ENCODE measurements around the gene CAMK2N1.

The CAMK2N1 gene

DNA sequence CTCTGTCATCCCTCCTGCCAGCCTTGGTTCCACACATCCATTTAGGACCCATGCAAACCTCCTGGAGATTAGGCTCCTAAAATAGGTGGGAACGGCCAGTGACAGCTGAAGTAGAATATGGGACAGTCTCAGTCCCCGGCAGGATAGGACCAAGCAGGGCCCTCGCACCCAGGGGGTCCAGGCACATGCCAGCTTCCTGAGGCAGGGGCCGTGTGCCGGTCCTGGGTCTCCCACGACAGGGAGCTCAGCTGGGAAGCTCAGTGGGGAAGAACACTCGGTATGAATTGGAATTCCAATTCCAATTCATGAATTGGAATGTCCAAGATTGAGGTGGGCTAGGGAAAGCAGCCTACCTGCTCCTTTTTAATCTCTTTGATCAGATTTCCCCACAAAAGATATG, 12.1 kb upstream of the CAMK2N1 start:
- in situ Hi-C loops (cut with MboI; ENCODE audit: low sequenced_read_pairs), result loop anchor here (10.0 to 25.0 kb wide), 2 partner anchors 286 to 573 kb away; partner anchors contain the start of gene PLA2G2E

DNA sequence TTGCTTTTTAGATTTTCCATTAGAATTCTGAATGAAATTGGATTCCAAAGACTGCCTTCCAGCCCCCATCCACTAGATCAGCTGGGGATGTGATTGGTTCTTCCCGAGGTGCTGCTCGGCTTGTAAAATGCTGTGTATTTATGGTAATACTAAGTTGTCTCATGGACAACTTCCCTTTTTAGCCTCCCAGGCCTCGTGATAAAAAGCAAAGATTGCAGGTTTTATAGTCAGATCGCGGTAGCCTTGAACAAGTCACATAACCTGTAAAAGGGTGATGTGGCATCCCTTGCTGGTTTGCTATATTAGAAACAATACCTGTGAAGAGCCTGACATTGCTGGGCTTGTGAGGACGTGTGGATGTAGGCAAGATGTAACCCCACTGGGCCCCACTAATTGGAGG, 11.5 kb upstream of the CAMK2N1 start:
- in situ Hi-C loops (cut with MboI; ENCODE audit: low sequenced_read_pairs), result loop anchor here (10.0 to 25.0 kb wide), 2 partner anchors 285 to 573 kb away; partner anchors contain the start of gene PLA2G2E

DNA sequence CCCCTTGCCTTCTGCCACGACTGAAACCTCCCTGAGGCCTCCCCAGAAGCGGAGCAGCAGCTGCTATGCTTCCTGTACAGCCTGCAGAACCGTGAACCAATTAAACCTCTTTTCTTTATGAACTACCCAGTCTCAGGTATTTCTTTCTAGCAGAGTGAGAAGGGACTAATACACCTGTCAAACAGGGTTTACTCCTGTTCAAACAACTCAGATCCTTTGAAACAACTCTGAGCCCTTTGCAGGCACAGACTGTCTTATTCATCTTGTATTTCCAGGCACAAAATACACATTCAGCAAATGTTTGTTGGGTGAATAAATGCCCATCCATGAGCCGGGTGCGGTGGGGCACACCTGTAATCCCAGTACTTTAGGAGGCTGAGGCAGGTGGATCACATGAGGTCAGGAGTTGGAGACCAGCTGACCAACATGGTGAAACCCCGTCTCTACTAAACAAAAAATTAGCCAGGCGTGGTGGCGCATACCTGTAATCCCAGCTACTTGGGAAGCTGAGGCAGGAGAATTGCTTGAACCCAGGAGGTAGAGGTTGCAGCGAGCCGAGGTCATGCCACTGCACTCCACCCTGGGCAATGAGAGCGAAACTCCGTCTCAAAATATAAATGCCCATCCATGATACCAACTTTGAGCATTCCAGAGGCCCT, 10.8 kb upstream of the CAMK2N1 start:
- in situ Hi-C loops (cut with MboI; ENCODE audit: low sequenced_read_pairs), result loop anchor here (10.0 to 25.0 kb wide), 2 partner anchors 285 to 572 kb away; partner anchors contain the start of gene PLA2G2E

DNA sequence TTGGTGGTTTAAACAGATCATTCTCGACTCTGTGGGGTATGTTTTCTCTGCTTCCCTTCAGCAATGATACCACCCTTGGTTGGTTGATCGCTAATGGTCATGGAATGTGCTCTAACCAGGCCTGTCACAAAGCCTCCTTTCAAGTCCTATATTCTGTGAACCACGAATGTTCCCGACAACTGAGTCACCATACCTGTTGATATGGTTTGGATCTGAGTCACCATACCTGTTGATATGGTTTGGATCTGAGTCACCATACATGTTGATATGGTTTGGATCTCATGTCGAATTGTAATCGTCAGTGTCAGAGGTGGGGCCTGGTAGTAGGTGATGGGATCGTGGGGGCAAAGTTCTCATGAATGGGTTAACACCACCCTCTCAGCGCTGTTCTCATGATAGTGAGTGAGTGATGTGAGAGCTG, 10.2 kb upstream of the CAMK2N1 start:
- in situ Hi-C loops (cut with MboI; ENCODE audit: low sequenced_read_pairs), result loop anchor here (10.0 to 25.0 kb wide), 2 partner anchors 284 to 571 kb away; partner anchors contain the start of gene PLA2G2E

DNA sequence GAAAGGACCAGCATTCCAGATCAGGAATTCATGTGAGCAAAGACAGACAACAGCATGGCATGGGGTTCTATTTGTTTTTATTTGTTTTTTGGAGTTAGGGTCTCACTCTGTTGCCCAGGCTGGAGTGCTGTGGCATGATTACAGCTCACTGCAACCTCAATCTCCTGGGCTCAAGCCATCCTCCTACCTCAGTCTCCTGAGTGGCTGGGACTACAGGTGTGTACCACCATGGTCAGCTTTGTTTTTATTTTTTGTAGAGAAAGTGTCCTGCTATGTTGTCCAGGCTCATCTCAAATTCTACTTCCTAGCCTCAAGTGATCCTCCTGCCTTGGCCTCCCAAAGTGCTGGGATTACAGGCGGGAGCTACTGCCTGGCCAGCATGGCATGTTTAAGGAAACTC, 9.7 kb upstream of the CAMK2N1 start:
- in situ Hi-C loops (cut with MboI; ENCODE audit: low sequenced_read_pairs), result loop anchor here (10.0 to 25.0 kb wide), 2 partner anchors 283 to 571 kb away; partner anchors contain the start of gene PLA2G2E

DNA sequence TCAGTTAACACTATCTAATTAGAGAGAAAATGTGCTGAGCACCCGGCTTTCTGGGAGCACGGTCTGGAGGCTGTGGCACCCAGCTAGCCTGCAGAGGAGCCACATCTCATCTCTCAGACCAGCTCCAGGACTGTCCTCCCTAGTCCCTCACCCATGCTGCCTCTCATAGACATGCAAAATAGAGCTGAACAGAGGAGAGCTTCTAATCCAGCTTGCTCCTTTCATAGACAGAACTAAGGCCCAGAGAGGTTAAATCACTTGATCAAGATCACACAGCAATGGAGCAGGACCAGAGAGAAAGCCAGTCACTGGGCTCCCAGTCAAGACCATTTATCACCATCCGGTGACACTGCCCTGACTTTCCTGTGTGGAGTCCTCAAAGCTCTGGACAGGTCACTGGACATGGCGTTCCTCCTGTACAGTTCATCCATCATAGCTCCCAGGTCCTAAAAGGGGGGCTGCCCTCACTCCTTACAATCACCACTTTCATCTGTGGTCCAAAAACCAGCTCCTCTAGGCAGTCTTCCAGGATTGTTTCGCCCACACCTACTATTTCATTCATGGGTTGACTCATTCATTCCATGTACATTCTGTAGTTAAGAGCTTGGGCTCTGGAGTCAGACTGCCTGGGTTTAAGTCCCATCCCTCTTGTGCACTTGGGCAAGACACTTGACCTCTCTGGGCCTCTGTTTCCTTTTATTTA, 8.8 kb upstream of the CAMK2N1 start:
- in situ Hi-C loops (cut with MboI; ENCODE audit: low sequenced_read_pairs), result loop anchor here (10.0 to 25.0 kb wide), 2 partner anchors 282 to 570 kb away; partner anchors contain the start of gene PLA2G2E

DNA sequence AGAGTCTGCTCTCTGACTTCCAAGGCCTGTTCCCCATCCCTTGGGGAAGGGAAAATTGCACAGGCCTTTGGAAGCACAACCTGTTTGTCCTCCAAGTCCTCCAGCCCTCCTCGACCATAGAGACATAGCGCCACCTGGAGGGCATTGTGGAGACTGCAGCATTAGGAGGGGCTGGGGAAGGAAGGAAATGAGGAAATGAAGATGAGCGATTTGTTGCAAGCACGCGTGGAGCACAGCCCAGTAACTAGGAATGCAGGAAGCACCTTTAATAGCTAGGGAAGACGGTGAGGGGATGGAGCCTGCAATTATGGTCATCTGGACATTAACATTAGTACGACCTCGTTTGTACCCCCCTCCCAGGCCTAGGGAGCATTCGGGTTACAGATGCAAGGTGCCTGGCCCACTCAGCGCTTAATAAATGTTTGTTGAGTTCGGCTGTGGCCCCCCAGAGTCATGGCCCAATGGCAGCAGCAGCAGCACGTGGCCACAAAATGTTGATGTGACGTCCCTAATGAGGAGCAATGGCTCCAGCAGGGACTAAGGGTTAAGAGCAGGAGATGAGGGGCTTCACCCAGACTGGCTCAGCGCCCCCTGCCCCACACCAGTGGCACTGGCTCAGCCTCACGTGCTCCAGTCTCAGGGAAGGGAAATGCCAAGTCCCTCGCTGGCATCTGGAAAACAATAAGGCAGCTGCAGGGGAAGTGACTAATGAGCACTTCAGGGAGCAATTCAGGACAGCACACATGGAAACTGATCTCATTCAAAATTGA, 8.0 kb upstream of the CAMK2N1 start:
- in situ Hi-C loops (cut with MboI; ENCODE audit: low sequenced_read_pairs), result loop anchor here (10.0 to 25.0 kb wide), 2 partner anchors 282 to 569 kb away; partner anchors contain the start of gene PLA2G2E

DNA sequence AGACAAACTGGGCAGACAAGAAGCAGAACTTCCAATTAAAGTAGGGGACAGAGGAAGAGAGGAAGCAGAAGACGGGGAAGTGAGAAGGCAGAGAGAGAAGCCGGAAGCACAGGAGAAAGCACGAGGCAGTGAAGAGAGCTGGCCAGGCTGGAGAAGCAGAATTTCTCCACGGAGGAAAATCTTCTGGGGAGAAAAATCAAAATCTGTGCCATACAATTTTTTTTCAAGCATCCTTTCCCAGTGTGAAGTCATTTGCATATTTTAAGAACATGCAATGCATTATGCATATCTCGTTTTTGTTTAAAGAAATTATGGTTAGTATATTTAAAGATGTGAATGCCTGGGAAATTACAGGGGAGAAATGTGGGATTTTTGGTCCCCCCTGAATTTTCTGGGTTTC, 7.3 kb upstream of the CAMK2N1 start:
- in situ Hi-C loops (cut with MboI; ENCODE audit: low sequenced_read_pairs), result loop anchor here (10.0 to 25.0 kb wide), 2 partner anchors 281 to 569 kb away; partner anchors contain the start of gene PLA2G2E

DNA sequence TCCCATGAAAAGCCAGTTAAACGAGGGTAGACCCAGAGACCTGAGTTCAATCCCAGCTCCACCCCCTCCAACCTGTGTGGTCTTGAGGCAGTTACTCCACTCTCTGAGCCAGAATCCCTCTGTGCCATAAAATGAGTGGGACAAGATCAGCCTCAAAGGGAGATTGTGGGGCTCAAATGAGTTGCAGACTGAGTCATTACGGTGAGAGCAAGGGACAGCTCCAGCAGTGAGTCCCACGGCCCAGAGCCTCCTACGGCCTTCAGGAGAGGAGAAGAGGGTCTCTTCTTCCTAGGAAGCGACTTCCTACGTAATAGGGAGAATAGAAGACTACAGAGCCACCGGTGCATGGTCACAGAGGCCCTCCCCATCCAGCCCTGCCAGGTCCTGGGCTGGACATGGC, 6.7 kb upstream of the CAMK2N1 start:
- in situ Hi-C loops (cut with MboI; ENCODE audit: low sequenced_read_pairs), result loop anchor here (10.0 to 25.0 kb wide), 2 partner anchors 280 to 568 kb away; partner anchors contain the start of gene PLA2G2E

DNA sequence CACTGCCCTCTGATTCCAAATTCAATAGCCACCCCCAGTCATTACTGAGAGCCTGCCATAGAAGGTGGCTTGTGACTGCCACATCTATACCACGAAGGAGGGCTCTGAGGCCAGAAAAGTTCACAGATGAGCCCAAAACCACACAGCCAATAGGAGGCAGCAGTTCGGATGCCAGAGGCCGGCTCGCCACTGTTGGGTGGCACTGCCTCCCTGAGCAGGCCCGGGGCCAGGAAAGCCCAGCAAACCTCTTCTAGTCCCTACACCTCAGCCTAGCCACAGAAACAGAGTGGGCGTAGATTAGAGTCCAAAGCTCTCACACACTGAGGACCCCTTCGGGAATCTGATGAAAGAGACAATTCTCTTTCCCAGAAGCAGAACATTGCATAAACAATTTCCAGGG, 5.9 kb upstream of the CAMK2N1 start:
- in situ Hi-C loops (cut with MboI; ENCODE audit: low sequenced_read_pairs), result loop anchor here (10.0 to 25.0 kb wide), 2 partner anchors 280 to 567 kb away; partner anchors contain the start of gene PLA2G2E

DNA sequence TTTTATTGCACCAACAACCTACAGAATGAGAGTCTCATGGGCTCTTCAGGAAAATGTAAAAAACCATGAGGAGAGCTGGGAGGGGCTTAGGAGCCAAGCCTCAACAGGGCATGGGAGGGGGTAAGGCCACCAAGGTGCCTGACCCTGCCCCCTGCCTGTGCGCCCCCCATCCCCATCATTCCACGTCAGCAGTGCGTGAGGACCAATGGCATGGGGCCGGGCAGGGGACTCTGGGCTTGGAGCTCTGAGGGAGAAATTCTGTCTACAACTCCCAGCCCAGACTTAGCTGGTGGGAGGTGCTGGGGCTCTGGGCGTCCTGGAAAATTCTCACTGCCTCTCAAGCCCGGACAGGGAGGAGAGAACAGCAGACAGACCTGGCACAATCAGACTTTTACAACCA, 5.2 kb upstream of the CAMK2N1 start:
- in situ Hi-C loops (cut with MboI; ENCODE audit: low sequenced_read_pairs), result loop anchor here (10.0 to 25.0 kb wide), 2 partner anchors 279 to 566 kb away; partner anchors contain the start of gene PLA2G2E

DNA sequence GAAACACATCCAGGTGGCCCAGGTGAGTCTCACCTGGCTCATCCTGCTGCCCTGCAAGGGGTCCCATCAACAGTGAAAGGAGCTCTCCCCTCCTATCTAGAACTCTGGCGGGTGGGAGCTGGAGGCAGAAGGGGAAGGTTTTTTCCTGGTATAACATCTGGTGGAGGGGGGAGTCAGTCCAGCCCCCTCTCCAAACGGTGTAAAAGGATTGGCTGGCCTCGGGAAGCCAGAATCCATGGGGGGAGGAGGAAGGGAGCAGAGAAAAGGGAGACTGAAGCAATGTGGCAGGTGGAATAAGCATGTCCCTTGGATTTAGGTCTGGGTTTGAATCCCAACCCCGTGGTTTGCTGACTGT, 1.2 kb upstream of the CAMK2N1 start:
- in situ Hi-C loops (cut with MboI; ENCODE audit: low sequenced_read_pairs), result loop anchor here (25.0 kb wide), 1 partner anchor 275 kb away; no protein-coding TSS in a partner anchor

DNA sequence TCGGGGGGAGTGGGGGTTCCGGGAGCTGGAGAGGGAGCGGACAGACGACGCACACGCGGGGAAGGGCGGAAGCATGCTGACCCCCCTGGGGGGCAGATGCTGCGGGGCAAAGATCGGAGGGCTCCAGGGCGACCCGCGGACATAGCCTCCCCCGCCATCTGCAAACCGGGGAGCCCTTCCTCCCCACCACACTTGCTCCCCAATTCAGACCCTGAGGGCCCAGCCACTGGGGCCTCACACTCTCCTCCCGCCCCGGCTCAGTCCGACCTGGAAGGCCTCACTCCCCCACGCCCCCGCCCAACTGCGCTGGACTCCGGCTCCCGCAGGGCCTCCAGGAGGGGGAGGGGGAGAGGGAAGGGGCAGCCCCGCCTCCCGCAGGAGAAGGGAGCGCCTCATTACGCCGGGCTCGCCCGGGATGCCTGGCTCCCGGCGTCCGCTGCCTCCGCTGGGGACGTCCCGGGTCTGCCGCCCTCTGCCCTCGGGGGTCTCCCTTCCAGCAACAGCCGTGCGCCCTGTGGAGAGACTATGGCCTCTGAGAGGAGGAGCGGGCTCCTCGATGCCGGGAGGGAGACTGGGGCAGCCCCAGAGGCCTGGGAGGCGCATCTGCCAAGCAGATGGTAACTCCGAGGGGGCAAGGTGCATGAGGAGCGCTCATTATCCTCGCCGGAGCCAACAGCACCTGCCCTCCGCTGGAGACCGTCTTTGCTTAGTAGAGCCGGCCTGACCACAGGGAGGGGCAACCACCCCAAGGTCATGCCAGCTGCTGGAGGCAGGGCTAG, 636 bp upstream of the CAMK2N1 start:
- in situ Hi-C loops (cut with MboI; ENCODE audit: low sequenced_read_pairs), result loop anchor here (25.0 kb wide), 1 partner anchor 274 kb away; no protein-coding TSS in a partner anchor

DNA sequence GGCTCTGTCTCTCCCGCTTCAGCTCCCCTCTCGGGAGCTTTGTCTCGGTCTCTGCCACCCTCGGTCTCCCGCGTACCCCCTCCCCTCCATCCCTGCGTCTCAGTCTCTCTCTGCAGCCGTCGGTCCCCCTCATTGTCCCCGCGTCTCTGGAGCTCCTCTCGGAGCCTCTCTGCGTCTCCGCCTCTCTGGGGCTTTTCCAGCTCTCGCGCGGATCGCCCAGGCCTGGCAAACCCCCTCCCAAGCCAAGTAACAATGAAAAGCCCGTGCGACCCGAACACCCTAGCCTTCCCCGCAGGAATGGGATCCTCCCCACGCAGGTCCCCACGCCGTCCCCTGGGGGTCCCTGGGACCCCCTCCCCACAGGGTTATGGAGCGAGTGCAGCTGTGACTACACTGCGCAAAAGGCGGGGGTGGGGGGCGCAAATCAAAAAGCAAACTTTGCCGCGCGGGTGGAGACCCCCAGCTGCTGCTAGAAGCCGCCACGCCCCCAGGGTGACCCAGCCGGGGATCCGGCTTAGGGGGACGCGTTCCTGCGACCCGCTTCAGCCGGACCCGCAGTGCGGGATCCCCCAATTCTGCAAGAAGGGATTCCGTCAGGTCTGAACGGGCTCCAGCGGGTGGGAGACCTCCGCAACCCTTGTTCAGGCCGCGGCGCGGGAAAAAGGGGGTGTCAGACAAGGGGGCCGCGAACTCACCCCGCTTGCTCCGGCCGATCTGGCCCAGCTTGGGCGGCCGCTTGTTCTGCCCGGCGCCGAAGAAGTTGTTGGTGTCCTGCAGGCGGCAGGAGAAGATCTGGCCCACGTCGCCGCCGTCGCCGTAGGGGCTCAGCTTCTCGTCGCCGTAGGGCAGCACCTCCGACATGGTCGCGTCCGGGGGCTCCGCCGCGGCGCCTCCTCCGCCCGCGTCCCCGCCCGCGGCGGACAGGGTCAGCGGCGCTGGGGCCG, 1.2 kb downstream of the CAMK2N1 start:
- in situ Hi-C loops (cut with MboI; ENCODE audit: low sequenced_read_pairs), result loop anchor here (25.0 kb wide), 1 partner anchor 272 kb away; no protein-coding TSS in a partner anchor

DNA sequence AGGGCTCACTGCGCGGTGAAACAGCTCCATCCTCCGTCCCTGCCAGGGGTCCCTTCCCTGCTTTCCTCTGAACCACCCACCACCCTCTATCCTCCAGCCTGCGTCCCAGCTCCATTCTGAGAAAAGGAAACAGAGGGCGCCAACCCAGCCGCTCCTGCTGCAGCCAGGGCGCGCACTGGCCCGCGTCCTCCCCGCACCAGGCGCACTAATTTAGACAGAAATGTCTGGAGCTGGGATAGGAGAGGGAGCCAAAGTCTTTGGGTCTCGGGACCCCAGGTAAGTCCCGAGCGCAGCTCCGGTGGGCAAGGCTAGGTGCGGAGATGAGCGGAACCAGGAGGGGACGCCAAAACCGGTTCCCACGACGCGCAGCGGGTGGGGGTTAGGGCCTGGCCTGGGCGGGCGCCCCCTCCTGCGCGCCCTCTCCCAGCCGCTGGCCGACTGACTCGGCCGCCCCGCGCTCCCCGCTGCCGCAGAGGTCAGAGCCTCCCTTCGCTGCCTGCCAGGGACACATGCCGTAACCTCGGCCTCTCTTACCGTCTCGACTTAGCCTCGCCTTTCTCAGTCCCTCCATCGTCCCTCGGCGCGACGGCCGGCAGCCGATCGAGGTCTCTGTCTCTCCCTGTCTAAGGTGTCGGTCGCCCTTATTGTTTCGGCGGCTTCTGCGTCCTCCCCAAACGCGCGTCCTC, 2.0 kb downstream of the CAMK2N1 start:
- in situ Hi-C loops (cut with MboI; ENCODE audit: low sequenced_read_pairs), result loop anchor here (25.0 kb wide), 1 partner anchor 272 kb away; no protein-coding TSS in a partner anchor

DNA sequence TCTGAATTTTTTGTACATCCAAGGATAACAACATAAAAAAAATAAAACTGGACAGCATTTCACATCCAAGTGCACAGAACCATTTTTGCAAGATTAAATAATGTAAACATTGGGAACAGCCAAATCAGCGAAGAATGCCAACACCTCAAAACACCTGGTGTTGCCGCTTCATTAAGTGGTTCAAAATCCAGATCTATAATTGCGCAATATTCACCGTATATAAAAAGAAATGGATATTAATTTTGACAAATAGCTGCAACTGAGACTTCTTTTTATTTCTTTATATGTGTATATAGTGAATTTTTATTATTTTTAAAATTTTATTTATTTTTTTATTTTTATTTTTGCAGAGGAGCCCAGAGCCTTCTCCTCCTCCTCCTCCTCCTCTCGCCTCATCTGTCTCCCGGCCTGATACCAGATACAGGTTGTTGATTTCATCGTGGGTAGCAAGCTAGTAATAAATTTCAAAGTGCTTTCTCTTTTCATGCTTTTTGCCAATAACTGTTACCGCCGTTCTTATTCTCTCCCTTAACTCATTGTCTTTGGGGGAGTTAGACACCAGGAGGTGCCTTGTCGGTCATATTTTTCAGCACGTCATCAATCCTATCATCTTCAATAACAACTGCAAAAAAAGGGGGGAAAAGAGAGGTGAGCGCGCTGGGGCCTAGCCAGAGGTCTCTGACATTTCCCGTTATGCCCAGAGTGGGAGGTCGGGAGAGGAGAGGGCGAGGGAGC, 2.7 kb downstream of the CAMK2N1 start:
- in situ Hi-C loops (cut with MboI; ENCODE audit: low sequenced_read_pairs), result loop anchor here (25.0 kb wide), 1 partner anchor 271 kb away; no protein-coding TSS in a partner anchor

Measured in HL-60/S4 (cell line).